Superior temporal gyrus (tissue), 1 donor: ENCODE data around the gene GAL3ST2.
"Not testable (repeated sequence)": the region's sequence is repeated elsewhere in the genome, so short reads cannot be mapped to it uniquely, and the experiment has no call there.

Experiments used
- DNase-seq: peaks from one replicate; pipeline ENCODE4 v3.0.0-alpha.2; 2016; ENCODE audit errors: extremely low spot score

The GAL3ST2 gene

GRCh38 chr2:241820625-241821384 is 44.2 kb downstream of the GAL3ST2 start:
- DNase-seq: no peak

GRCh38 chr2:241821460-241822263 is 45.0 kb downstream of the GAL3ST2 start:
- DNase-seq: no peak

- DNase-seq: no peak
Observed at GRCh38 chr2:241822264-241822623, 45.6 kb downstream of the GAL3ST2 start.

GRCh38 chr2:241823531-241824437 is 47.2 kb downstream of the GAL3ST2 start:
- not testable (repeated sequence) for DNase-seq

- no peak for DNase-seq
Observed at GRCh38 chr2:241827394-241827793, 50.8 kb downstream of the GAL3ST2 start.

- no peak for DNase-seq
Observed at GRCh38 chr2:241833101-241833663, 56.6 kb downstream of the GAL3ST2 start.

- DNase-seq: not testable (repeated sequence)
Observed at GRCh38 chr2:241833756-241834526, 57.3 kb downstream of the GAL3ST2 start.

- no peak for DNase-seq
Observed at GRCh38 chr2:241834527-241835210, 58.0 kb downstream of the GAL3ST2 start.

GRCh38 chr2:241835611-241836010 is 59.0 kb downstream of the GAL3ST2 start:
- no peak for DNase-seq

- no peak for DNase-seq
Observed at GRCh38 chr2:241836292-241836691, 59.7 kb downstream of the GAL3ST2 start.

GRCh38 chr2:241837197-241837965 is 60.8 kb downstream of the GAL3ST2 start:
- no peak for DNase-seq

GRCh38 chr2:241841181-241842066 is 64.8 kb downstream of the GAL3ST2 start:
- DNase-seq: no peak

GRCh38 chr2:241842067-241842415 is 65.4 kb downstream of the GAL3ST2 start:
- DNase-seq: no peak

- DNase-seq: no peak
Observed at GRCh38 chr2:241842620-241843211, 66.1 kb downstream of the GAL3ST2 start.

- no peak for DNase-seq
Observed at GRCh38 chr2:241843321-241844065, 66.9 kb downstream of the GAL3ST2 start.

GRCh38 chr2:241844066-241844728 is 67.6 kb downstream of the GAL3ST2 start:
- DNase-seq: no peak
